OCI-LY1 (cell line): Measurements from ENCODE around the gene GABARAPL2.

Experiments
- H2AFZ ChIP-seq: fragments of 200-600 bp; sonication (generic), shearing (Covaris generic); 2 replicates; pipeline ENCODE4 v1.6.0; 2014; ENCODE audit warnings: antibody characterized with exemption, mild to moderate bottlenecking, low read length
- H3F3A ChIP-seq: fragments of 200-600 bp; sonication (generic), shearing (Covaris generic); 2 replicates; pipeline ENCODE4 v1.6.0; 2014; ENCODE audit warnings: mild to moderate bottlenecking, antibody characterized with exemption, low read length, moderate library complexity; ENCODE audit not compliant: insufficient read depth
- H3K27ac ChIP-seq: fragments of 200-600 bp; sonication (generic); 2 replicates; pipeline ENCODE4 v1.5.1; 2014; ENCODE audit warnings: low read length, mixed run types, mild to moderate bottlenecking, low read depth; ENCODE audit not compliant: poor library complexity, severe bottlenecking
- H3K27me3 ChIP-seq: fragments of 200-600 bp; sonication (generic); 2 replicates; pipeline ENCODE4 v1.6.0; 2014; ENCODE audit warnings: antibody characterized with exemption, mild to moderate bottlenecking, low read length, moderate library complexity; ENCODE audit not compliant: insufficient read depth
- H3K36me3 ChIP-seq: fragments of 200-600 bp; sonication (generic); 2 replicates; pipeline ENCODE4 v1.6.1; 2014; ENCODE audit warnings: mild to moderate bottlenecking, antibody characterized with exemption, low read length, moderate library complexity, mixed read lengths; ENCODE audit not compliant: insufficient read depth
- H3K4me1 ChIP-seq: fragments of 200-600 bp; sonication (generic); 2 replicates; pipeline ENCODE4 v1.5.1; 2014; ENCODE audit warnings: mild to moderate bottlenecking, low read length, moderate library complexity; ENCODE audit not compliant: insufficient read depth, severe bottlenecking
- H3K4me2 ChIP-seq: fragments of 200-600 bp; sonication (generic), shearing (Covaris generic); 2 replicates; pipeline ENCODE4 v1.6.1; 2014; ENCODE audit warnings: low read length
- H3K4me3 ChIP-seq: fragments of 200-600 bp; sonication (generic); 2 replicates; pipeline ENCODE4 v1.5.1; 2014; ENCODE audit warnings: low read length, low read depth, mild to moderate bottlenecking, mixed read lengths; ENCODE audit not compliant: poor library complexity, severe bottlenecking
- H3K79me2 ChIP-seq: fragments of 200-600 bp; shearing (Covaris generic); 2 replicates; pipeline ENCODE4 v1.6.1; 2016; ENCODE audit warnings: mixed run types, low read length, mixed read lengths; ENCODE audit not compliant: insufficient read depth
- H3K9ac ChIP-seq: fragments of 200-600 bp; sonication (generic), shearing (Covaris generic); 2 replicates; pipeline ENCODE4 v1.6.1; 2014; ENCODE audit warnings: mild to moderate bottlenecking, low read length, mixed read lengths
- H3K9me2 ChIP-seq: fragments of 200-600 bp; sonication (generic), shearing (Covaris generic); 2 replicates; pipeline ENCODE4 v1.6.1; 2014; ENCODE audit warnings: low read depth, mild to moderate bottlenecking, low read length, mixed read lengths
- H3K9me3 ChIP-seq: fragments of 200-600 bp; shearing (Covaris generic); 2 replicates; pipeline ENCODE4 v1.6.1; 2014; ENCODE audit warnings: low read length, mixed read lengths
- H4K20me1 ChIP-seq: fragments of 200-600 bp; sonication (generic), shearing (Covaris generic); 2 replicates; pipeline ENCODE4 v1.6.0; 2016; ENCODE audit warnings: mild to moderate bottlenecking, low read length; ENCODE audit not compliant: insufficient read depth
- CTCF ChIP-seq: fragments of 200-600 bp; sonication (generic), shearing (Covaris generic); IDR thresholded peaks from 2 replicates; pipeline ENCODE4 v1.5.1; 2017; ENCODE audit warnings: mild to moderate bottlenecking, antibody characterized with exemption, low read length, moderate library complexity, mixed read lengths
- EZH2 ChIP-seq: fragments of 200-600 bp; sonication (generic), shearing (Covaris generic); IDR thresholded peaks from 2 replicates; pipeline ENCODE4 v1.8.0; 2017; ENCODE audit warnings: borderline replicate concordance, mixed run types, mild to moderate bottlenecking, antibody characterized with exemption, low read length, moderate library complexity, mixed read lengths

Gene GABARAPL2

GRCh38 chr16:75620326-75621169 lies 54.4 kb downstream of the GABARAPL2 start:
- peaks cover 6% of the 10 kb centered on the region; the same call in 1 of the 2 replicates for H3K79me2 ChIP-seq
- no peak overlapping the region for H3K9ac ChIP-seq
- TF ChIP-seq CTCF = no peak
- TF ChIP-seq EZH2 = no peak
- H3K4me1 ChIP-seq = peaks cover 23% of the 10 kb centered on the region
- H3K9me2 ChIP-seq = no peaks in the 10 kb centered on the region
- H3K27me3 ChIP-seq = no peaks in the 10 kb centered on the region
- no peak overlapping the region for H3K4me3 ChIP-seq
- H2AFZ ChIP-seq = no peak overlapping the region
- H3F3A ChIP-seq = no peaks in the 10 kb centered on the region
- H4K20me1 ChIP-seq = no peaks in the 10 kb centered on the region
- no peaks in the 10 kb centered on the region for H3K9me3 ChIP-seq
- H3K36me3 ChIP-seq = peaks cover 51% of the 10 kb centered on the region
- H3K4me2 ChIP-seq = peak overlapping the region; percentile 96; the same call in 1 of the 2 replicates
- no peak overlapping the region for H3K27ac ChIP-seq

GRCh38 chr16:75621170-75621477 lies 54.9 kb downstream of the GABARAPL2 start:
- no peak overlapping the region for H3K9ac ChIP-seq
- H2AFZ ChIP-seq = no peak overlapping the region

GRCh38 chr16:75622761-75623605 lies 56.8 kb downstream of the GABARAPL2 start, which contains the start of gene ADAT1:
ADAT1 (minus strand) TSS chr16:75623281; CDS start chr16:75620799, 2,482 bp downstream.
- Histone ChIP-seq H3F3A (no peaks in the 10 kb centered on the region; the same call in 1 of the 2 replicates), H3K9ac (peak within 1 kb of the TSS; percentile 97), H3K27me3 (no peaks in the 10 kb centered on the region), H3K4me2 (peak within 1 kb of the TSS; percentile 96), H3K36me3 (peaks cover 51% of the 10 kb centered on the region), H3K9me2 (no peaks in the 10 kb centered on the region), H3K4me1 (peaks cover 23% of the 10 kb centered on the region), H3K27ac (peak within 1 kb of the TSS; percentile 32), H3K4me3 (peak within 1 kb of the TSS; percentile 92), H4K20me1 (no peaks in the 10 kb centered on the region), H3K79me2 (peaks cover 6% of the 10 kb centered on the region; the same call in 1 of the 2 replicates), H3K9me3 (no peaks in the 10 kb centered on the region), H2AFZ (no peak within 1 kb of the TSS)
- TF ChIP-seq EZH2 (no peak), CTCF (no peak)

More at GRCh38 chr16:75621170-75621477, 54.9 kb downstream of the GABARAPL2 start:
- Histone ChIP-seq H3K27ac (no peak overlapping the region), H3K4me3 (peak overlapping the region; percentile 92), H3K9me2 (no peaks in the 10 kb centered on the region), H3K9me3 (no peaks in the 10 kb centered on the region), H3K4me1 (peaks cover 23% of the 10 kb centered on the region), H3K79me2 (peaks cover 6% of the 10 kb centered on the region; the same call in 1 of the 2 replicates), H3K27me3 (no peaks in the 10 kb centered on the region), H4K20me1 (no peaks in the 10 kb centered on the region), H3K4me2 (peak overlapping the region; percentile 96), H3K36me3 (peaks cover 51% of the 10 kb centered on the region), H3F3A (no peaks in the 10 kb centered on the region)
- TF ChIP-seq CTCF (peak; percentile 71), EZH2 (no peak)
